Esophagus muscularis mucosa (tissue), 4 donors: ENCODE data around the gene LRP10.

Source experiments
- EP300 ChIP-seq: sonication (generic); formaldehyde crosslinking; IDR thresholded peaks from one replicate; pipeline ENCODE4 v1.6.1; 2017; ENCODE audit warnings: antibody characterized with exemption
- POLR2A ChIP-seq: fragments of 450-650 bp; IDR thresholded peaks from one replicate; pipeline ENCODE4 v1.6.1; 2017; ENCODE audit warnings: antibody characterized with exemption, moderate library complexity, mild to moderate bottlenecking, low read depth
- TF ChIP-seq, protein P1 (sequence below), 3 experiments: fragments of 200-600 bp in 2 of 3; fragments of 450-650 bp in 1 of 3; sonication (generic) in 2 of 3; IDR thresholded peaks; one replicate each; pipeline ENCODE4 v1.5.1; 2017 to 2019; ENCODE audit warnings: antibody characterized with exemption in 3 of 3, mild to moderate bottlenecking in 2 of 3, moderate library complexity in 1 of 3

GRCh38 chr14:22883173-22883976 is 11.8 kb downstream of the LRP10 start, which contains the start of gene REM2:
- TF ChIP-seq EP300 (no peak), POLR2A (no peak)
- TF ChIP-seq, protein P1, sequence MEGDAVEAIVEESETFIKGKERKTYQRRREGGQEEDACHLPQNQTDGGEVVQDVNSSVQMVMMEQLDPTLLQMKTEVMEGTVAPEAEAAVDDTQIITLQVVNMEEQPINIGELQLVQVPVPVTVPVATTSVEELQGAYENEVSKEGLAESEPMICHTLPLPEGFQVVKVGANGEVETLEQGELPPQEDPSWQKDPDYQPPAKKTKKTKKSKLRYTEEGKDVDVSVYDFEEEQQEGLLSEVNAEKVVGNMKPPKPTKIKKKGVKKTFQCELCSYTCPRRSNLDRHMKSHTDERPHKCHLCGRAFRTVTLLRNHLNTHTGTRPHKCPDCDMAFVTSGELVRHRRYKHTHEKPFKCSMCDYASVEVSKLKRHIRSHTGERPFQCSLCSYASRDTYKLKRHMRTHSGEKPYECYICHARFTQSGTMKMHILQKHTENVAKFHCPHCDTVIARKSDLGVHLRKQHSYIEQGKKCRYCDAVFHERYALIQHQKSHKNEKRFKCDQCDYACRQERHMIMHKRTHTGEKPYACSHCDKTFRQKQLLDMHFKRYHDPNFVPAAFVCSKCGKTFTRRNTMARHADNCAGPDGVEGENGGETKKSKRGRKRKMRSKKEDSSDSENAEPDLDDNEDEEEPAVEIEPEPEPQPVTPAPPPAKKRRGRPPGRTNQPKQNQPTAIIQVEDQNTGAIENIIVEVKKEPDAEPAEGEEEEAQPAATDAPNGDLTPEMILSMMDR (IDR thresholded peaks at IDR 0.05) = no peak
